HG03135 (cell line): Measurements from ENCODE around the gene GANAB.
"Not testable (repeated sequence)": the region's sequence is repeated elsewhere in the genome, so short reads cannot be mapped to it uniquely, and the experiment has no call there.

Experiments used
- ATAC-seq: cut with Tn5 transposase; IDR thresholded peaks from one replicate; pipeline ENCODE4 v1.9.1; 2021; ENCODE audit warnings: mild to moderate bottlenecking, moderate library complexity; ENCODE audit not compliant: unreplicated experiment

The GANAB gene

GRCh38 chr11:62669420-62670161 lies 23.2 kb upstream of the GANAB start:
- no peak for ATAC-seq

GRCh38 chr11:62667460-62667859 lies 21.0 kb upstream of the GANAB start:
- no peak for ATAC-seq

GRCh38 chr11:62666259-62666926 lies 20.0 kb upstream of the GANAB start:
- no peak for ATAC-seq

GRCh38 chr11:62665599-62666258 lies 19.3 kb upstream of the GANAB start:
- peak; percentile 3 for ATAC-seq

- ATAC-seq, result peak; percentile 79
These were observed 18.7 kb upstream of the GANAB start, which contains the start of the genes C11orf98 and CSKMT for GRCh38 chr11:62665075-62665598. TSS of gene C11orf98 (minus strand) at chr11:62665210. CDS start at chr11:62665169, 41 bp downstream. TSS of gene CSKMT (plus strand) at chr11:62665312. CDS start at chr11:62665880, 568 bp downstream.

GRCh38 chr11:62664405-62665074 lies 18.1 kb upstream of the GANAB start:
- peak; percentile 39 for ATAC-seq

- ATAC-seq, result no peak
These were observed 10.5 kb upstream of the GANAB start for GRCh38 chr11:62656796-62657429.

GRCh38 chr11:62654297-62654696 lies 7.9 kb upstream of the GANAB start:
- ATAC-seq, result no peak

GRCh38 chr11:62652161-62653006 lies 6.0 kb upstream of the GANAB start:
- peak; percentile 15 for ATAC-seq

GRCh38 chr11:62650283-62650682 lies 3.9 kb upstream of the GANAB start:
- ATAC-seq, result not testable (repeated sequence)

- no peak for ATAC-seq
These were observed 3.1 kb upstream of the GANAB start for GRCh38 chr11:62649486-62649885.

GRCh38 chr11:62648967-62649364 lies 2.6 kb upstream of the GANAB start:
- ATAC-seq, result no peak

GRCh38 chr11:62648185-62648966 lies 2.0 kb upstream of the GANAB start:
- no peak for ATAC-seq

- no peak for ATAC-seq
These were observed 1.2 kb upstream of the GANAB start for GRCh38 chr11:62647609-62648005.

- ATAC-seq, result no peak
These were observed 604 bp upstream of the GANAB start for GRCh38 chr11:62646825-62647608.

GRCh38 chr11:62645671-62645945 lies 805 bp downstream of the GANAB start:
- no peak for ATAC-seq

GRCh38 chr11:62644220-62644619 lies 2.2 kb downstream of the GANAB start:
- no peak for ATAC-seq

- ATAC-seq, result no peak
These were observed 13.9 kb downstream of the GANAB start for GRCh38 chr11:62632492-62632891.
